GF-D8 (cell line): ENCODE data around the gene GRIP2.

Experiments used
- DNase-seq: peaks from one replicate; lab custom pipeline; 2025; lab: John Stamatoyannopoulos, UW

Gene GRIP2

DNA sequence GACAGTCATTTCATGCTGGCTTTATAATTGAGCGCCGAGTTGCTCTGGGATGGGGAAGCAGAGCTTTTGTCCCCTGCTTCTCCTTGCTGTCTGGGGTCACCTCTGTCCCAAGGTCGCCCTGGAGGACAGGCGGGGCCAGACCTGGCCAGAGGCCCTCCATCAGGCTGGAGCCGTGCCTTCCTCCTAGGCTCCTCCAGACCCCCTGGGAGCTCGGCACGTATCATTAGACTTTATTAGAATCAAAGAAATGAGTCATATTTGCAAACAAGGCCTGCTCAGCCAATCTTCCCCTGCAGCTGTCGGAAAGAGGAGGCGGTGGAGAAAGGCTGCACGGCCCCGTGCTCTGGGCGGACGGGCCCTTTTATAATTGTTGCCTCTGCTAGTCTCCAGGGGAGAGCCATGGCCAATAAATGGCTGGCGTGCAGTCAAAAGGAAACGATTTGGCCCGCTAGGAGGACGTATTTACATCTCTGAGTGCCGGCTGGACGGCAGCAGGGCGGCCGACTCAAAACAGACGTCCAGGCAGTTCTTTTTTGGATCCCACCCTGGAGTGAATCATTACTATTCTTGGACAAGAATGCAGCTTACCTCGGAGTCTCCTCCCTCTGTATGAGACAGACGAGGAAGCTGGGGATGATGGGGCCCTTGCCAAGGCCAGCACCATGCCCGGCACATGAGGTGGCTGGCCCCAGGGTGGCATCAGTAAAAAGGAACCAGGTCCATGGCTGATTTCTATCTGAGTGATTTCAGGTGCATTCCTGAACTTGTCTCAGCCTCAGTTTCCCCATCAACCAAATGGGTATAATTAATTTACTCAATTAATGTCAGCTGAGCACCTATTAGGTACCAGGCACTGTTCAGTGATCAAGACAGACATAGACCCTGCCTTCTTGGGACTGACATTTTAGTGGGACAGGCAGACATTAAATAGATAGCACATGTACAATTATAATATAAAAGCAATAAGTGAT lies 87.1 kb downstream of the GRIP2 start:
- DNase-seq = no peak

DNA sequence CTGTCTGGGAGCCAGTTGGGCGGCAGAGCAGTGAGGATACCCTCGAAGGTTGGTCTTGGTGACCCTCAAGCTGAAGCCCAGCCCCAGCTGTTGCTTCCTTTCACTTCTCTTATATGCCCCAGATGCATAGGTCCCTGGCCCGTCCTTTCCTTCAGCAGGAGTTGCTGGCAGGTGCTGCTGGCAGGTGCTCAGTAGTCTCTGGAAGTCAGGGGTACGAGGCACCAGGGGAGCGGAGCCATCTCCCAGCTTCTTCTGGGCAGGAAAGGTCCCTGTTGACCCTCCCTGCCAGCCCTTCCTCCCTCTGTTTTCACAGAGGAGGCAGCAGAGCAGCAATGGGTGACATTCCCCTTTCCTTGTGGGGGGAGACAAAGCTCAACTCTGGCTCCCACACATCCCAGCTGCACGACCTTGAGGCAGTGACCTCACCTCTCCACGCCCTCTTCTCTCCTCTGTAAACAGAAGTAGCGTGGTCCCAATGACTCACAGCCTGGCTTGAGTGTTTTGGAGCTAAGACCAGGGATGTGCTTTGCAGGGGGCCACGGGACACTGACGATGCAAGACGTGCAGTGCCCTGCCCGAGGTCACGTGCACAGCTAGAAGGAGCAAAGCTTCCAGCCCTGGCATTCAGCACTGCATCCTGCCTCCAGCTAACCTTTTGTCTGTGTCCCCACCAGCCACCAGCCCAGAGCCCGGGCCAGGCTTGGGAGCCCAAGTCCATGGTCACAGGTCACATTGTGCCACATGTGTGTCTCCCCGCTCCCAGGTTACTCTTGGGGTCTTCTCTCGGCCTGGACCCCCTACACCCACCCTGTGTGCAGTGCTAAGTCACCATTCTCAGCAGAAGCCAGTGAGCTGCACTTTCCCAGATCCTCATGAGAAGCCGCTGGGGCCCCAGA lies 88.0 kb downstream of the GRIP2 start:
- no peak for DNase-seq

DNA sequence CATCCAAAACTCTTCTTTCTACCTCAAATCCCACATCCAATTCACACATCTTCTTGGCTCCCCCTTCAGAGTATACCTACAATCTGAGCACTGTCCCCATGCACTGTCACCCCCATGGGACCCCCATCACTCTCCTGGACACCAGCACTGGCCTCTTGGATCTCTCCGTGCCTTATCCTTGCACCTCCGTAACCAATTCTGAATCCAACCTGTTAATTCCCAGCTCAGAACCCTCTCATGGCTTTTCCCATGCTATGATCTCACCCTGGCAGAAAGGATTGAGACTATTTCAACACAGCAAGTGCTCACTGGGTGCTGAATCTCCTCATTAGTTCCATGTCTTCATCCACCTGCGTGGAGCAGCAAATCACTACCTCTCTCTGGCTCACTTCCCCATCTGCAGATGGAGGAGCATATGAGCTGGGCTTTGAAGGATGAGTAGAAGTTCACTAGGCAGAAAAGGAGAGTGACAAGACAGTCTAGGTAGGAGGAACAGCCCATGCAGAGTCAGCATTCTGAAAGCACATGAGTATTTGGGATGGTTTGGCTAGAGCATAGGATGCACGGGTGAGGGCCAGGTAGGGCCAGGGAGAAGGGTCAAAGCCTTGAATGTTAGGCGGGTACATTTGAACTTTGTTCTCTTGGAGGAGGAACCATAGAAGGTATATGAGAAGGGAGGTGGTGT lies 89.1 kb downstream of the GRIP2 start:
- DNase-seq = no peak

DNA sequence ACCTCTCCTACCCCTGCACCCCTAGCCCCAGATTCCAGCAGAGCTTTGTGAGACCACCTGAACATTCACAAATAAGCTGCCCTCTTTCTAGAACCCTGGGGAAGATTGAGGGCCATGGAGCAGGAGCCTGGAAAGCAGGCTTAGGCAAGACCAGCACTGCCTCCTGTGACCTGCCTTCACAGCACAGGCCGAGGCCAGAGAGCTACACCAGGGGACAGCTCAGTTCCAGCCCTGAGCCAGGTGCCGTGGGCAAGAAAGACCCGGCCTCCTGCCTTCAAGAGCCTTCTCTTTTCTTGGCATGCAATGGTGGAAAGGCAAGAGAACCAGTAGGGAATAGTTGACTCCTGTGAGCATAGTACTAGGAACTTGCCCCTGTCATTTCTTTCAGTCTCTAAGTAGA lies 89.6 kb downstream of the GRIP2 start:
- no peak for DNase-seq

DNA sequence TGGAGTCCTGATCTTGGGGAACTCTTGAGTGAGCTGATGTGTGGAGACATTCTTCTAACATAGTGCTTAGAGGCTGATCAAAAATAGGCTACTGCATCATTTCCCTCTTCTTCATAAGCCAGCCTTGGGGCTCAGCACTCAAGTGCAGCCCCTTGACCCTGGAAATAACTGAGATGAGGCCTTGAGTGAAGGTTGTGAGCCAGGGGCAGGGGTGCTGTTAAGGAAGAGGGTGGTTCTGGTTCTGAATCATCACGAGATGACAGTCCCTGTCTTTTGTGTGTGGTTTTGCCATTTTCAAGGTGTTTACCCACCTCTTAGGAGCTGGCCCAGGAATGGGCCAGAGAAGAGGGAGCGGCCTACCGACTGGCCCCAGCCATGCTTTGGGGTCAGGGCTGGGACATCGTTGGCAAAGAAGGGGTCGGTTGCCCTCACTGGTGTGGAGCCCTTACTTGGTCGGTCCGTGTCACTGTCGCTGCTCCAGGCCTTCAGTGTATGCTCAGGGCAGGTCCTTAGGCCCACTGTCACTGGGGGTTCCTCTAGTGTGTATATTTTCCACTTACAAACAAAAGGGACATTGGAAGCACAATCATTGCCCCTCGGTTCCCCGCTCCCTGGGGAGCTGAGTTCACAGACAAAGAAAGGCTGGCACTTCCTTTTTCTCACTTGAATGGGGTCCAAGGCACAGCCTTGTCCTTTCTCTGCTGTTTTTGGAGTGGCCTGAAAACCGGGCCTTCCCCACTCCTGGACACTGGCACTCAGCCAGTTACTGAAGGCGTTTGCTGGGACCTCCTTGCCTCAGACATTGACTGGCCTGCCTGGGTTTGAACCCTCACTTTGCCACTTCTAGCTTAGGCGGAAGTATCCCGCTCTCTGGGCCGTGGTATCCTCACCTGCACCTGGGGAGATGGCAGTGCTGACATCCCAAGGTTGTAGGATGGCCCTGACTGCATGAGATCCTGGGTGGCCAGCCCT lies 91.1 kb downstream of the GRIP2 start:
- no peak for DNase-seq

DNA sequence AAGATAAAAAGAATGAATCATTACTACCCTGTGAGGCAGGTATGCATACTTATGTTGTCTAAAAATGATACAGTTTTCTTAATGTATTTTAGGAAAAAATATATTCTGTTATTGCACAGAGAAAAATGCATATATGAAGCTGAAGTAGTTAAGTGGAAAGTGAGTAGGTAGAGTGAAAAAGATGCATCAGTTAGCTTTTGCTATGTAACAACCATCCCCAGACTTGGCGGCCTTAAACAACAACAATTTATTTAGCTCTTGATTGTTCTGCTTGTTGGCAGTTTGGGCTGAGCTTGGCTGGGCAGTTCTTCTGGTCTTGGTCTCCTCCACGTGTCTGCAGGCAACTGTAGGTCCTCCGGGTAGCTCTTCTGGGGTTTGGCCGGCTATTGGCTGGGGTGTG lies 92.1 kb downstream of the GRIP2 start:
- no peak for DNase-seq

DNA sequence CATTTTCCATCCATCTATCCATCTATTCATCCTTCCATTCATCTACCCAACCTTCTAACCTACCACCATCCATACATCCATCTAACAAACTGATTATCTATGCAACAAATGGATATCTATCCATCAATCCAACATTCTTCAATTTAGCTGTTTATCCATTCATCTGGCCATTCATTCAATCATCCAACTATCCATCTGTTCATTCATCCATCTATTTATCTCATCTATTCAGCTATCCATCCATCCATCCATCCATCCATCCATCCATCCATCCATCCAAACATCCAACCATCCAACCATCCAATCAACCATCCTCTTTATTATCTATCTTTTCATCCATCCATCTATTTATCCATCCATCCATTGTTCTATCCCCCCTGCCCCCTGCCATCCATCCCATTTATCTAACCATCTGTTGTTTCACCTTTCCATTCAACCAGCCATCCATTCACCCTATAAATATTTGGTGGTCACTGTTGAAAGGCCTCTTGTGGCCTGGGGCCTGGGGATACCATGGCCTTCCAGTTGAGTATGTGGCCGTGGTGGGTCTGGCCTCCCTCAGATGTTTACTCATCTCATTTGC lies 93.1 kb downstream of the GRIP2 start:
- DNase-seq = no peak

DNA sequence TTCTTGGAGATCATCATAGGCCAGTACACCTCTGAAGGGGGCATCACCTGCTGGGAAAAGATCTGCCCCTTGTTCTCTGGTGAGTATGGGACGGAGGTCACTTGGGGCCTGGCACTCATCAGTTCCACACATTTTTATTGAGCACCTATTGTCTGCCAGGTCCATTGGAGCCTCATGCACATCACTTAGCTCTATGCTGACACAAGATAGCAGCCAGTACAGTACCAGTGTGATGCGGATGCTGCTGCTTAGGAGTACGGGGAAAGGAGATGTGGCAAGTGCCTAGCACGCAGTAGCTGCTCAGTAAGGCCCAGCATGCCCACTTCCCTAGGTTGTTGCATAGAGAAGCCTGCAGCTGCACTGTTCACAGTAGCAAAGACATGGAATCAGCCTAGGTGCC lies 94.4 kb downstream of the GRIP2 start:
- no peak for DNase-seq

DNA sequence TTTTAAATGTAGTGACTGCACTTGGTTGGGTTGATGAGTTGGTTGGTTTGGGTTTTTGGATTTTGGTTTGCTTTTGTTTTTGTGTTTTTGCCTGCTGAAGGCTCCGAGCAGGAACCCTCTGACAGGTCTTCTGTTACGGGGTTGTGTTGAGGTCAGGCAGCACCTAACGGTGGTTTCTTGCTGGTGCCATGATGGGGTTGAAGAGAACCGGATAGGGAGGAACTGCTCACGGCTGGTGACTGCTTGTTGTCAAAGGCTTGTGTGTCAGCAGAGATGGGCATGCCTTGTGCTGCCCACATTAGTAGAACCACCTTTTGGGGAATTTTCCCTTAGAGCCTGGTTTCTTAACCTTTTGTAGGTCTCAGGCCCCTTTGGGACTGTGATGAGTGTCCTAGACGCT lies 95.8 kb downstream of the GRIP2 start:
- DNase-seq = no peak

DNA sequence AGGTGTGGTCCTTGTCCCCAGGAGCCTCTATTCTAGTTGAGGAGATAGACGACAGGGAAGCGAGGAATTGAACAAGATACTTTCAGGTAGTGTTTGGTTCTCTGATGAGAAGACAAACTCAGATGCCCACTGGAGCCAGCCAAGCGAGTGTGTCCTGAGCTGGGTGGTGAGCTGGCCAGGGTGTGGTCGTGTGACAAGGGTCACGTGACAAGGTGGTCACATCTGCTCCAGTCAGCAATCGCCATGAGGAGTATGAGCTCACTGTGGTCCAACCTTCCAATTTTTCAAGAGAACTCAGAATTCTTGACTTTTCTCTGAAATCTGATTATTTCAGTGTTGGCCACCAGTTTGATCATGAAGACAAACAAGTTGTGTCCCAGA lies 98.2 kb downstream of the GRIP2 start:
- no peak for DNase-seq

DNA sequence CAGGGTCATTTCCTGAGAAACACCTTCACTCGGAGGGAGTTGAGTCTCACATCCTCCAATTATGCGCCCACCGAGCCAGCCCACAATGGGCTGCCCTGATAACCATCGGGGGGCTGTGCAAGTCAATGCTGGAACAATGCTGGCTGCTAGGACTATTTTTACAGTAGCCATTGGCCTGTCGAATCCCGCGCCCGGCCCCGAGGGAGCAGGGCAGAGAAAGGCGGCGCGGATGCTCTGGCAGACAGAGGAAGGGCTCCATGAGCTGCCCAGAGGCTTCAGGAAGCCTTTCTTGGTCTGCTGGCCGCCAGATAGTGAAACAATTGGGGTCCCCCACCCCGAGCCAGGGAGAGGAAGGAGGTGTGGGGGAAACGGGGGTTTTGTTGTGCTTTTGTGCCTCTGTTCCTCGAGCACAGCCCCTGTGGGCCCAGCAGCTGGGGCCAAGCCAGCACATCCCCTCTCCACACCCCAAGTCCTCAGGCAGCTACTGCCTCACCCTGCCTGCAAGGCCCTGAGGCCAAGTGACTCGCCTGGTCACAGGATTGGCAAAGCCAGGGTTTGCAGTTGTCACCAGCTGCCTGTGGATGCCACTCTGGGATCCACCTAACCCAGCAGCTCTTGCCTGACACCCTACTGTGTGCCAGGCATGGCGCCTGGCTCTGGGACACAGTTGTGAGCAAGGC lies 98.8 kb downstream of the GRIP2 start:
- DNase-seq = no peak

DNA sequence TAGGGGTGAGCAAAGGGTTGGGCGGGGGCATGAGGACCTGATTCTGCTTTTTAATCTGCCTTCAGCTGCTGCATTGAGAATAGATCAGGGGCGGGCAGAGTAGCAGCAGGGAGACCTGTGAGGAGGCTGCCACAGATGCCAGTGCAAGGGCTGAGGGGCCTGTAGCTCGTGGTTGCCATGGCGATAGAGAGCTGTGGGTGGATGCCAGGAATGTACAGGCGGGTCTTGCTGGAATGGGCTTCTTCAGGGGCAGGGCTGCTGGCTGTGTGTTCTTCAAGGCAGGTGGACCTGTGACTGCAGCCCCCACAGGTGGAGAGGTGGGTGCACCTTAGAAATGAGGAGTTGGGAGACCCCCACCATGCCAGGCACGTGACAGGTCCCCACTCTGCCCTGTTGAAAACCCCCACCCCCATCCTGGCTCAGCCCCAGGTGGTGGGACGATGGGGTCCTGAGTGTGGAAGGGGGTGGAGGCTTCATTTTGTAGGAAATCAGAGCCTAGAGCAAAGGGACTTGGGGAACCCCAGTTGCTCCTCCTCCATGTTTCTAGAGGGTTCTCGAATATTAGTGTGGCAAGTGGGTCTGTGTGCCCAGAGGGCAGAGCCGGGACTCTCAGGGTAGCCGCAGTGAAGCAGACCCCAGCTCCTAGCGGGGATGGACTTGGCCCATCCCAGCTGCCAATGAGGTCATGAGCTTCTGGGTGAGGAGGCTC lies 99.5 kb downstream of the GRIP2 start:
- DNase-seq = no peak

DNA sequence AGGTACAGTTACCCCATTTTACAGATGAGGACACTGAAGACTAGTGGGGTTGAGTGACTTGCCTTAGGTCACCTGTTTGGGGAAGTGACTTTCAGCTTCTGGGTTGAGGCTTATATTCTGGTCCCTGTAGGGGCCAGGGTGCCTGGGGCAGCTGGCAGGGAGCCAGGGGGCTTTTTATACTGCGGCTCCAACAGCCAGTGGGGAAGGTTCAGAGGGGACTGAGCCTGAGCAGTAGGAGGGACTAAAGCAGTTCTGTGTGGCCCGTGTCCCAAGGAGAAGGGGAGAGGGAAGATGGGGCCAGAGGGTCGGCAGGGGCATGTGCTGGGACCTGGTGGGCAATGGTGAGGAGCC lies 100.0 kb downstream of the GRIP2 start:
- no peak for DNase-seq

DNA sequence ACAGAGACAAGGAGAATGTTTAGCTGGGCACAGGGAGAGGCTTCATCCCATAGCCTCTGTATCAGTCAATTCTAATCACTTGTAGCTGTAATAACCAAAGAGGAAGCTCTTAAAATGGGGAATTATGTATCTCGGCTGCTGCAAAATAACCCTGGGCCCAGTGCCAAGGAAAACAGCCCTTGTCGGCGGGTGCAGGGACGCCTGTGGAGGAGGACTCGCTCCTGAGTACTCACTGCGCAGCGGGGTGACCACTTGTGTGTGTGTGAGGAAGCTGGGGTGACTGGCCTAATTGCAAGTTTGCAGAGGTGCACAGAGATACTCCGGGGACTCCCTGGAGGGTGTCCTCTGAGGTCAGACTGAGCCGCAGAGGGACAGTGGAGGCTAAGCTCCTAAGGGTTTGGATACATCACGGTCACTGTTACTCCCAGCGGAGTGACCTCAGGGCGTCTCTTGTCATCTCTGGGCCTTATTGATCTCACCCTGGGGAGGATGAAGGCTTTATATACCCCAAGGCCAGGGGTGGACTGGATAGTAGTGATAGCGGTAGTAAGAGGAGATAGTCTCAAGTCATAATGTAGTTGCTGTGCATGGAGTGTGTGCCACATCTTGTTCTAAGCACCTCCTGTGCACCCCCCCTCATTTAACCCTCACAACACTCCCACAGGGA lies 100.5 kb downstream of the GRIP2 start:
- peak; percentile 68 for DNase-seq
